Uterus (tissue), 2 donors: Measurements from ENCODE around the gene ITSN2.

Source experiments
- CTCF ChIP-seq, 4 experiments: fragments of 200-600 bp in 2 of 4; fragments of 450-650 bp in 2 of 4; sonication (generic) in 2 of 4; IDR thresholded peaks; one replicate each; pipeline ENCODE4 v1.5.1; 2016 to 2019; ENCODE audit warnings: antibody characterized with exemption in 4 of 4, mild to moderate bottlenecking in 2 of 4, moderate library complexity in 1 of 4
- POLR2A ChIP-seq, 2 donors: fragments of 450-650 bp; IDR thresholded peaks; one replicate each; pipeline ENCODE4 v1.6.1; 2016; ENCODE audit warnings: antibody characterized with exemption in 2 of 2, mild to moderate bottlenecking in 1 of 2, moderate library complexity in 1 of 2

GRCh38 chr2:24163601-24164000, 196.7 kb downstream of the ITSN2 start:
- TF ChIP-seq CTCF (IDR thresholded peaks at IDR 0.05) (no peak), POLR2A (IDR thresholded peaks at IDR 0.05) (no peak)
